Measurements from ENCODE around the gene TRIL. TPM values are rescaled to one million over a fixed set of nuclear protein-coding genes. Genes with fewer than 3 reads are reported as not detected.

Gene TRIL
- total RNA-seq, 1 donor from 2014 or later: 6.4 TPM

DNA sequence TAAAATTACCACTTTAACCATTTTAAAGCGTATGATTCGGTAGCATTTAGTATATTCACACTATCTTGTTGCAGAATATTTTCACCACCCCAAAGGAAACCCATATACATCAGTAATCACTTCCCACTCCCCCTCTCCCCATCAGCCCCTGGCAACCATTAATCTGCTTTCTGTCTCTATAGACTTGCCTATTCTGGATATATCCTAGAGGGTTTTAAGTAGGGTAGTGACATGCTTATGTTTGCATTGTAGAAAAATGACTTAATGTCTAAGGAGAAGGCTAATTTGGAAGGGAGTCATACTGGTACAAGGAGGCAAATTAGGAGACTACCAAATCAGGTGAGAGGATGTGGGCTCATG, 42.6 kb upstream of the TRIL start:
- H3K36me3 ChIP-seq: no peaks in the 10 kb centered on the region
- no peaks in the 10 kb centered on the region for H3K4me1 ChIP-seq
- intact Hi-C loops (cut with DNase I): no loop called here
- no peak overlapping the region for H3K4me3 ChIP-seq
- DNase-seq: no peak
- no peak overlapping the region for H3K27ac ChIP-seq
- no peak for ATAC-seq
- TF ChIP-seq, protein P1, sequence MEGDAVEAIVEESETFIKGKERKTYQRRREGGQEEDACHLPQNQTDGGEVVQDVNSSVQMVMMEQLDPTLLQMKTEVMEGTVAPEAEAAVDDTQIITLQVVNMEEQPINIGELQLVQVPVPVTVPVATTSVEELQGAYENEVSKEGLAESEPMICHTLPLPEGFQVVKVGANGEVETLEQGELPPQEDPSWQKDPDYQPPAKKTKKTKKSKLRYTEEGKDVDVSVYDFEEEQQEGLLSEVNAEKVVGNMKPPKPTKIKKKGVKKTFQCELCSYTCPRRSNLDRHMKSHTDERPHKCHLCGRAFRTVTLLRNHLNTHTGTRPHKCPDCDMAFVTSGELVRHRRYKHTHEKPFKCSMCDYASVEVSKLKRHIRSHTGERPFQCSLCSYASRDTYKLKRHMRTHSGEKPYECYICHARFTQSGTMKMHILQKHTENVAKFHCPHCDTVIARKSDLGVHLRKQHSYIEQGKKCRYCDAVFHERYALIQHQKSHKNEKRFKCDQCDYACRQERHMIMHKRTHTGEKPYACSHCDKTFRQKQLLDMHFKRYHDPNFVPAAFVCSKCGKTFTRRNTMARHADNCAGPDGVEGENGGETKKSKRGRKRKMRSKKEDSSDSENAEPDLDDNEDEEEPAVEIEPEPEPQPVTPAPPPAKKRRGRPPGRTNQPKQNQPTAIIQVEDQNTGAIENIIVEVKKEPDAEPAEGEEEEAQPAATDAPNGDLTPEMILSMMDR (IDR thresholded peaks at IDR 0.05): no peak
- no peaks in the 10 kb centered on the region for H3K9me3 ChIP-seq
- H3K27me3 ChIP-seq (ENCODE audit: low read depth): no peaks in the 10 kb centered on the region

DNA sequence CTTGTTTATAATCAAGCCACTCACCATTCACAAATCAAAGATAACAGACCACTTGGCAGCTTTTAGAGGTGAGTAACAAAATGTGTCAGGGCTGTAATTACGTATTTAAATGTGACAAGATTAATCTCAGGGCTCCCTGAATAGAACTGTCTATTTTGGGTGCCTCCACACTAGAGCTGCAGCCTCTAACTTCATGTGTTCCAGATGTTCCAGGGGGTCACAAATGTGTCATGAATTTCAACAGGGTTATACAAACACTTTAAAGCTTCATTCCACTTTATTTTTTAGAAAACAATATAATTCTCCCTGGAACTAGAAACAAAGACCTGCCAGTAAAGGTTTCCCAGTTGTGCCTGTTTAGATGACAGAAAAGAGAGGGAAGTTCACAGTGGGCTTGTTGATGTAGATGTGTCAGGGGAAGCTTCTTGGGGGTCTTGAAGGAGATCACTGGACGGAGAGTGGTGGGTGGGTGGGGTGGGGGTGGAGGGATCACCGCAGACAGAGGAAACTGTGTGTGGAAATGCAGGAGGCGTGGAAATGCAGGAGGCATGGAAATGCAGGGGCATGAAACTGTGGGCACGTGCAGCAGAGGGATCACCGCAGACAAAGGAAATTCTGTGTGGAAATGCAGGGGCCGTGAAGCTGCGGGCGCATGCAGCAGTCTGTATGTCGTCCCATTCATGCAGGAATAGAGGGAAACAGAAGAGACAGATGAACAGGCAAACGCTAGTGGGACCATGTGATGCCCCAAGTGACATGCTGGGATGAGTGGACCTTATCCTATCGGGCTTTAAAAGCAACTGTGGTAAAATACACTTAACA, 42.0 kb upstream of the TRIL start:
- intact Hi-C loops (cut with DNase I): no loop called here
- H3K27ac ChIP-seq: no peak overlapping the region
- TF ChIP-seq, protein P1 (IDR thresholded peaks at IDR 0.05): no peak

DNA sequence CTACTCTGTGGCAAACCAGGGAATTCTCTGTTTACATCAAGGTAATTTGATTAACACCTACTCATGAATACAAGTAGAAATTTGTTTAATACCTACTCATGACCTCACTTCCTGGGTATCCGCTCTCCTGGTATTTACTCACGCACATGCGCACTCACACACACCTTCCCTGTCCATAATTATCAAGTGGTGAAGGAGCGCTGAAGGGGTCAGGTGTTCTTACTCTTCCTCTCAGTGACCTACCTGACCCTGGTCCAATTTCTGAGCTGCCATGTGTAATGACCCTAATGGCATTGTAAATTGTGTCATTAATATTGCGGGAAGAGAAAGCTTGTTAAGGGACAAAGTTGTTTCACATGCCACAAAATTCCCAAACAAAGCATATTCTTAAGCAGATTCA, 41.3 kb upstream of the TRIL start:
- H3K4me3 ChIP-seq: no peak overlapping the region
- H3K27ac ChIP-seq: no peak overlapping the region
- DNase-seq (no peak), ATAC-seq (no peak)
- H3K36me3 ChIP-seq: no peaks in the 10 kb centered on the region
- no peaks in the 10 kb centered on the region for H3K4me1 ChIP-seq
- TF ChIP-seq, protein P1 (IDR thresholded peaks at IDR 0.05): no peak
- H3K9me3 ChIP-seq: no peaks in the 10 kb centered on the region
- H3K27me3 ChIP-seq (ENCODE audit: low read depth): no peaks in the 10 kb centered on the region
- intact Hi-C loops (cut with DNase I): no loop called here

More for the DNA sequence above, 42.0 kb upstream of the TRIL start:
- H3K9me3 ChIP-seq: no peaks in the 10 kb centered on the region
- no peaks in the 10 kb centered on the region for H3K4me1 ChIP-seq
- ATAC-seq (no peak), DNase-seq (no peak)
- H3K27me3 ChIP-seq (ENCODE audit: low read depth): no peaks in the 10 kb centered on the region
- H3K4me3 ChIP-seq: no peak overlapping the region
- H3K36me3 ChIP-seq: no peaks in the 10 kb centered on the region

DNA sequence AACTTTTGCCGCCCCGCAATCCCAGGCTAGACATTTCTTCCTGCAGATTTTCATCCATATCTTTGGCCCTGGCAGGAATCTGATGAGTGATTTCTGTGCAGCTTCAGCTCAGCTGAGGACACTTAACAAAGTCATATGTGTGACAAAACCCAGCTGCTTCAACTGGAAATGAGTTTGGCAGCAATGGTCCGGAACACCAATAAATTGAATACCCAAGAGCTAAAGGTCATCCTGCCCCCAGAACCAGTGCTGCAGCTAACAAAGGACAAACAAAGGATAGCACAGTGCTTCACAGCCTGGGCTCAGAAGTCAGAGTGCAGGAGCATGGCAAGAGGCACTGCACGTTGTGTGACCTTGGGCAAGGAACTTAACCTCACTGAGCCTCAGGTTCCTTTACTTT, 40.0 kb upstream of the TRIL start:
- Histone ChIP-seq H3K36me3 (no peaks in the 10 kb centered on the region), H3K4me3 (no peak overlapping the region), H3K27me3 (ENCODE audit: low read depth) (no peaks in the 10 kb centered on the region), H3K9me3 (no peaks in the 10 kb centered on the region), H3K27ac (no peak overlapping the region), H3K4me1 (no peaks in the 10 kb centered on the region)
- intact Hi-C loops (cut with DNase I): no loop called here
- no peak for DNase-seq
- no peak for ATAC-seq
- TF ChIP-seq, protein P1 (IDR thresholded peaks at IDR 0.05): no peak

DNA sequence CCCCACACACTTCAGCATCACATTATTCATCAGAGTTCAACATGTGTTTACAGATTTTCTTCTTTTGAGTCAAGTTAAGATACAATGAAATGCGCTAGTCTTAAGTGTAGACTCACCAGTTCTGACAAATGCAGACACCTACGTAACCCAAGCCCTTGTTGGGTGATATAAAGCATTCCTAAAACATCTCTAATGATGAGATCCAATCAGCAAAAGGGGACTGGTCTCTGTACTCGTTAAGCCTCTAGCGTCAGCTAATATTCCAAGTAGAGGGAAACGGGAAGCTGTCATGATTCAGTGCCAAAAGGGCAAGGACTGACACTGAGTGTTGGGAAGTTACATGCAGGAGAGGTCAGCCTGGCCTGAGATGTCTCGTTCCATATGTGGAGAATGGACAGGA, 38.7 kb upstream of the TRIL start:
- no peaks in the 10 kb centered on the region for H3K27me3 ChIP-seq (ENCODE audit: low read depth)
- H3K4me3 ChIP-seq: no peak overlapping the region
- no peaks in the 10 kb centered on the region for H3K36me3 ChIP-seq
- H3K9me3 ChIP-seq: no peaks in the 10 kb centered on the region
- DNase-seq: no peak
- H3K4me1 ChIP-seq: no peaks in the 10 kb centered on the region
- H3K27ac ChIP-seq: no peak overlapping the region
- intact Hi-C loops (cut with DNase I): no loop called here
- TF ChIP-seq, protein P1 (IDR thresholded peaks at IDR 0.05): no peak
- no peak for ATAC-seq
